K562 (cell line): ENCODE results near the gene GOLGA5. TPM values are rescaled to one million over a fixed set of nuclear protein-coding genes. Genes with fewer than 3 reads are reported as not detected.
A peak's percentile ranks its signal among the peaks of the same experiment; 100 is the strongest.

Experiments
- ATF3 ChIP-seq, 2 experiments: fragments of 450-650 bp in 1 of 2; sonication (generic) in 1 of 2; formaldehyde crosslinking in 1 of 2; IDR thresholded peaks in 1 of 2; conservative IDR thresholded peaks in 1 of 2; 2 replicates each; pipeline versions ENCODE4 v1.6.1 to v1.8.1; 2016 to 2023; ENCODE audit warnings: mild to moderate bottlenecking in 2 of 2, moderate library complexity in 2 of 2, inconsistent platforms in 1 of 2, missing genetic modification reagents in 1 of 2
- CBX3 ChIP-seq, 2 experiments: IDR thresholded peaks; 1 replicate in 1 of 2; 2 replicates in 1 of 2; pipeline ENCODE4 v1.6.1; 2012; ENCODE audit warnings: inconsistent platforms in 2 of 2, low read length in 2 of 2, borderline replicate concordance in 1 of 2, control low read depth in 1 of 2
- CREM ChIP-seq: IDR thresholded peaks from 2 replicates; pipeline ENCODE4 v1.6.1; 2014; ENCODE audit warnings: antibody characterized with exemption, low read depth
- DMBX1 ChIP-seq: fragments of 250-450 bp; sonication (Bioruptor Pico); IDR thresholded peaks from 2 replicates; pipeline ENCODE4 v1.8.0; 2022; ENCODE audit warnings: inconsistent platforms, mild to moderate bottlenecking, moderate library complexity, borderline replicate concordance
- EGR1 ChIP-seq: fragments of 450-650 bp; conservative IDR thresholded peaks from 2 replicates; pipeline ENCODE4 v1.6.1; 2017; ENCODE audit warnings: mild to moderate bottlenecking
- ETS2 ChIP-seq: IDR thresholded peaks from 2 replicates; pipeline ENCODE4 v1.6.1; 2016; ENCODE audit warnings: borderline replicate concordance, missing genetic modification characterization, mild to moderate bottlenecking, moderate library complexity, missing compliant biosample characterization; ENCODE audit not compliant: poor library complexity, severe bottlenecking
- FOXJ3 ChIP-seq: sonication (generic); formaldehyde crosslinking; IDR thresholded peaks from 2 replicates; pipeline ENCODE4 v1.4.0; 2020; ENCODE audit warnings: mild to moderate bottlenecking, missing genetic modification reagents
- HDAC2 ChIP-seq: fragments of 450-650 bp; IDR thresholded peaks from 2 replicates; pipeline ENCODE4 v1.6.1; 2016; ENCODE audit warnings: mild to moderate bottlenecking
- HNRNPL ChIP-seq: fragments of 200-400 bp; formaldehyde crosslinking; IDR thresholded peaks from 2 replicates; pipeline ENCODE4 v1.6.1; 2017; ENCODE audit warnings: low read depth, mild to moderate bottlenecking, low read length
- HNRNPUL1 ChIP-seq: fragments of 200-400 bp; formaldehyde crosslinking; IDR thresholded peaks from 2 replicates; pipeline ENCODE4 v1.6.1; 2017; ENCODE audit warnings: low read length
- HOXB6 ChIP-seq: fragments of 250-450 bp; sonication (Bioruptor Pico); IDR thresholded peaks from 2 replicates; pipeline ENCODE4 v1.5.1; 2022; ENCODE audit warnings: mild to moderate bottlenecking, borderline replicate concordance
- ILK ChIP-seq: fragments of 450-650 bp; IDR thresholded peaks from 2 replicates; pipeline ENCODE4 v1.6.1; 2016; ENCODE audit warnings: missing genetic modification characterization, low read depth, mild to moderate bottlenecking, missing compliant biosample characterization, moderate library complexity, borderline replicate concordance
- IRF2 ChIP-seq: sonication (generic); formaldehyde crosslinking; IDR thresholded peaks from 2 replicates; pipeline ENCODE4 v1.8.1; 2022; ENCODE audit warnings: mild to moderate bottlenecking, missing genetic modification reagents
- KDM4B ChIP-seq, 2 experiments: fragments of 450-650 bp in 1 of 2; sonication (generic) in 1 of 2; IDR thresholded peaks; 2 replicates each; pipeline ENCODE4 v1.6.1; 2016 to 2017; ENCODE audit warnings: borderline replicate concordance in 2 of 2, antibody characterized with exemption in 1 of 2, low read depth in 1 of 2, mild to moderate bottlenecking in 1 of 2
- MBD1 ChIP-seq: fragments of 250-450 bp; sonication (Bioruptor Pico); IDR thresholded peaks from 2 replicates; pipeline ENCODE4 v1.8.0; 2022; ENCODE audit warnings: inconsistent platforms
- MEIS2 ChIP-seq: fragments of 450-650 bp; IDR thresholded peaks from 2 replicates; pipeline ENCODE4 v1.6.1; 2014; ENCODE audit warnings: mild to moderate bottlenecking; ENCODE audit not compliant: partially characterized antibody
- NELFE ChIP-seq: IDR thresholded peaks from 2 replicates; pipeline ENCODE4 v1.6.1; 2011; ENCODE audit warnings: mild to moderate bottlenecking; ENCODE audit not compliant: insufficient read depth, insufficient read length
- PPARD ChIP-seq: fragments of 250-450 bp; sonication (Bioruptor Pico); IDR thresholded peaks from 2 replicates; pipeline ENCODE4 v1.8.0; 2022; ENCODE audit warnings: inconsistent platforms, mild to moderate bottlenecking, moderate library complexity
- RAD51 ChIP-seq: fragments of 450-650 bp; IDR thresholded peaks from 2 replicates; pipeline ENCODE4 v1.7.1; 2016; ENCODE audit warnings: low read depth, mild to moderate bottlenecking, borderline replicate concordance
- RB1 ChIP-seq: fragments of 450-650 bp; IDR thresholded peaks from 2 replicates; pipeline ENCODE4 v1.6.1; 2017; ENCODE audit warnings: low read depth, mild to moderate bottlenecking
- RFX7 ChIP-seq: fragments of 250-450 bp; sonication (Bioruptor Pico); IDR thresholded peaks from 2 replicates; pipeline ENCODE4 v1.5.1; 2021; ENCODE audit warnings: mild to moderate bottlenecking
- SIX5 ChIP-seq, 2 experiments: IDR thresholded peaks; 2 replicates each; pipeline ENCODE4 v1.6.1; 2011; ENCODE audit warnings: low read length in 2 of 2, borderline replicate concordance in 1 of 2, low read depth in 1 of 2, mild to moderate bottlenecking in 1 of 2, moderate library complexity in 1 of 2; ENCODE audit not compliant: insufficient read depth in 1 of 2
- SMARCE1 ChIP-seq: fragments of 450-650 bp; IDR thresholded peaks from 2 replicates; pipeline ENCODE4 v1.7.1; 2016; ENCODE audit warnings: mild to moderate bottlenecking
- TCF3 ChIP-seq: sonication (generic); formaldehyde crosslinking; IDR thresholded peaks from 2 replicates; pipeline ENCODE4 v1.4.0; 2020; ENCODE audit warnings: mild to moderate bottlenecking, missing genetic modification reagents
- TCF7 ChIP-seq: sonication (generic); IDR thresholded peaks from 2 replicates; pipeline ENCODE4 v1.6.1; 2016; ENCODE audit warnings: antibody characterized with exemption, borderline replicate concordance
- XRCC4 ChIP-seq: IDR thresholded peaks from one replicate; pipeline ENCODE4 v1.6.1; 2011; ENCODE audit not compliant: insufficient read depth, insufficient read length; ENCODE audit errors: extremely low read depth
- ZNF347 ChIP-seq: fragments of 450-650 bp; formaldehyde crosslinking; IDR thresholded peaks from 2 replicates; pipeline ENCODE4 v1.4.0; 2020; ENCODE audit warnings: low read depth, mild to moderate bottlenecking, moderate library complexity
- ZNF507 ChIP-seq: conservative IDR thresholded peaks from 2 replicates; pipeline ENCODE4 v1.6.1; 2017; ENCODE audit warnings: missing genetic modification characterization, missing compliant biosample characterization
- polyA plus RNA-seq, 8 experiments: library from polyadenylated mRNA; depleted of rRNA in 4 of 8; stranded (reverse) in 5 of 8; unstranded in 3 of 8; fragments of >200 nt; fragmentation: Nextera tagmentation in 2 of 8; fragmentation: Illumina TruSeq in 1 of 8; extraction: Ambion mirVana in 2 of 8; extraction: Trizol in 1 of 8; gene quantifications; 2 replicates each; pipeline versions ENCODE4 v1.2.1 to v1.2.3, GENCODE V29; 2011 to 2014; ENCODE audit warnings: inconsistent platforms in 1 of 8, missing spikeins in 1 of 8
- total RNA-seq, 7 experiments: library from RNA; depleted of rRNA in 6 of 7; stranded (reverse); fragments of >200 nt in 6 of 7; fragmentation: Illumina TruSeq in 2 of 7; extraction: Trizol in 2 of 7; gene quantifications; 2 replicates each; pipeline versions ENCODE4 v1.2.1 to v1.2.3, GENCODE V29; 2011 to 2021; ENCODE audit warnings: low replicate concordance in 1 of 7

GOLGA5 gene
- total and polyA plus RNA-seq, 9 of the 15 experiments (the other 6 are each of a cell fraction or from before 2014, with no cell fraction given): 5.7 to 19.6 (median 12.7) TPM

GRCh38 chr14:92846162-92846897 lies 52.2 kb downstream of the GOLGA5 start (continued):
- TF ChIP-seq KDM4B (IDR thresholded peaks at IDR 0.05; ENCODE audit: borderline replicate concordance in 2 of 2, low read depth in 1 of 2) (no peak), CREM (no peak), HDAC2 (no peak), RB1 (no peak), NELFE (no peak), CBX3 (IDR thresholded peaks at IDR 0.05; ENCODE audit: borderline replicate concordance in 1 of 2, low read length in 2 of 2) (no peak), TCF3 (CRISPR knock-in tag) (peak; percentile 67), FOXJ3 (CRISPR knock-in tag) (no peak), SIX5 (IDR thresholded peaks at IDR 0.05; ENCODE audit: borderline replicate concordance in 1 of 2, insufficient read depth in 1 of 2, low read depth in 1 of 2, low read length in 2 of 2) (no peak), PPARD (CRISPR knock-in tag) (no peak), ZNF347 (CRISPR knock-in tag) (no peak), HOXB6 (CRISPR knock-in tag) (no peak), XRCC4 (no peak), SMARCE1 (peak; percentile 55; the same call in 1 of the 2 replicates), HNRNPUL1 (no peak), DMBX1 (CRISPR knock-in tag) (no peak), ETS2 (tag) (no peak), RFX7 (CRISPR knock-in tag) (no peak), TCF7 (no peak), ILK (tag) (no peak), IRF2 (CRISPR knock-in tag) (no peak), MEIS2 (peak; percentile 65), MBD1 (no peak), EGR1 (no peak), ZNF507 (tag) (no peak), ATF3 (IDR thresholded peaks at IDR 0.05) (peak; percentile 55; the same call in 1 of the 2 replicates), ATF3 (CRISPR knock-in tag; conservative IDR thresholded peaks at IDR 0.05) (no peak), HNRNPL (no peak), RAD51 (peak; percentile 65)
